ENCODE results near the gene SPPL3. TPM values are rescaled to one million over a fixed set of nuclear protein-coding genes. Genes with fewer than 3 reads are reported as not detected.

The SPPL3 gene
- total RNA-seq, 1 experiment from 2014 or later: 39.7 TPM

GRCh38 chr12:120719496-120720233 is 184.5 kb downstream of the SPPL3 start:
- no peak for DNase-seq (ENCODE audit: low read depth, low spot score)
- POLR2A ChIA-PET: no interaction called here
- CTCF ChIA-PET: no interaction called here

GRCh38 chr12:120719072-120719471 is 185.1 kb downstream of the SPPL3 start:
- Histone ChIP-seq H3K36me3 (ENCODE audit: control insufficient read depth in 1 of 2, insufficient read depth in 2 of 2, low read length in 2 of 2) (peaks cover 50 to 54% of the 10 kb centered on the region in 2 experiments; a peak in 3 of 4 replicates), H3K9ac (ENCODE audit: low read length) (no peak overlapping the region), H3K9me2 (ENCODE audit: insufficient read depth) (no peaks in the 10 kb centered on the region), H2AFZ (ENCODE audit: low read depth, low read length, poor library complexity, severe bottlenecking) (no peak overlapping the region), H3K4me2 (ENCODE audit: low read length) (no peak overlapping the region), H3K79me2 (ENCODE audit: insufficient read depth, low read length) (no peaks in the 10 kb centered on the region), H3K27ac (ENCODE audit: low read depth, low read length) (no peak overlapping the region), H3K4me3 (replicated peaks in 1 of 2; ENCODE audit: low read depth in 1 of 2, low read length in 2 of 2) (no peak overlapping the region), H4K20me1 (ENCODE audit: insufficient read depth) (no peaks in the 10 kb centered on the region), H3K27me3 (ENCODE audit: insufficient read depth, low read length) (no peaks in the 10 kb centered on the region), H3K4me1 (ENCODE audit: control insufficient read depth in 1 of 2, insufficient read depth in 2 of 2, low read length in 2 of 2) (0 out of 4 replicates have a peak, but pooled peaks cover 0 to 5% of the 10 kb centered on the region in 2 experiments), H3K9me3 (ENCODE audit: control insufficient read depth in 1 of 2, insufficient read depth in 1 of 2, low read depth in 1 of 2, low read length in 2 of 2) (no peaks in the 10 kb centered on the region)
- DNase-seq (ENCODE audit: low read depth, low spot score): no peak
- ChIA-PET CTCF (no interaction called here), POLR2A (no interaction called here), RAD21 (ENCODE audit: low non-redundant PET in 1 of 2, low total read pairs in 2 of 2, uncharacterized antibody in 2 of 2, unreplicated experiment in 2 of 2) (no interaction called here)
- no peak for ATAC-seq
- BruUV-seq (replicated peaks): no TSS peak
- intact Hi-C loops (cut with micrococcal nuclease): loop anchor here (10.0 kb wide), 1 partner anchor 384 kb away; no protein-coding TSS in a partner anchor
- TF ChIP-seq EGR1 (IDR thresholded peaks at IDR 0.05; ENCODE audit: low read depth): no peak
- TF ChIP-seq ZFX (IDR thresholded peaks at IDR 0.05): no peak
- no peak for TF ChIP-seq EZH2 (IDR thresholded peaks at IDR 0.05)
- no peak for TF ChIP-seq RAD21 (IDR thresholded peaks at IDR 0.05; ENCODE audit: low read depth)
- TF ChIP-seq ZNF274 (IDR thresholded peaks at IDR 0.05; ENCODE audit: low read depth, low read length): no peak
- no peak for TF ChIP-seq ATF3 (IDR thresholded peaks at IDR 0.05)
- no peak for TF ChIP-seq JUND (IDR thresholded peaks at IDR 0.05)
- TF ChIP-seq, protein P1, sequence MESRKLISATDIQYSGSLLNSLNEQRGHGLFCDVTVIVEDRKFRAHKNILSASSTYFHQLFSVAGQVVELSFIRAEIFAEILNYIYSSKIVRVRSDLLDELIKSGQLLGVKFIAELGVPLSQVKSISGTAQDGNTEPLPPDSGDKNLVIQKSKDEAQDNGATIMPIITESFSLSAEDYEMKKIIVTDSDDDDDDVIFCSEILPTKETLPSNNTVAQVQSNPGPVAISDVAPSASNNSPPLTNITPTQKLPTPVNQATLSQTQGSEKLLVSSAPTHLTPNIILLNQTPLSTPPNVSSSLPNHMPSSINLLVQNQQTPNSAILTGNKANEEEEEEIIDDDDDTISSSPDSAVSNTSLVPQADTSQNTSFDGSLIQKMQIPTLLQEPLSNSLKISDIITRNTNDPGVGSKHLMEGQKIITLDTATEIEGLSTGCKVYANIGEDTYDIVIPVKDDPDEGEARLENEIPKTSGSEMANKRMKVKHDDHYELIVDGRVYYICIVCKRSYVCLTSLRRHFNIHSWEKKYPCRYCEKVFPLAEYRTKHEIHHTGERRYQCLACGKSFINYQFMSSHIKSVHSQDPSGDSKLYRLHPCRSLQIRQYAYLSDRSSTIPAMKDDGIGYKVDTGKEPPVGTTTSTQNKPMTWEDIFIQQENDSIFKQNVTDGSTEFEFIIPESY (IDR thresholded peaks at IDR 0.05; ENCODE audit: extremely low read depth, insufficient replicate concordance, low read length): no peak
- TF ChIP-seq CTCF (IDR thresholded peaks at IDR 0.05 in 2 of 3, conservative IDR thresholded peaks at IDR 0.05 in 1 of 3; ENCODE audit: borderline replicate concordance in 1 of 3, insufficient read depth in 1 of 3, low read depth in 2 of 3, low read length in 2 of 3): no peak
- TF ChIP-seq FOSL1 (IDR thresholded peaks at IDR 0.05; ENCODE audit: low read depth): no peak
- TF ChIP-seq SRF (IDR thresholded peaks at IDR 0.05; ENCODE audit: low read depth): no peak

More at GRCh38 chr12:120719496-120720233, 184.5 kb downstream of the SPPL3 start:
- intact Hi-C loops (cut with micrococcal nuclease): loop anchor here (10.0 kb wide), 1 partner anchor 385 kb away; no protein-coding TSS in a partner anchor
- RAD21 ChIA-PET (ENCODE audit: low non-redundant PET in 1 of 2, low total read pairs in 2 of 2, uncharacterized antibody in 2 of 2, unreplicated experiment in 2 of 2): no interaction called here
- Histone ChIP-seq H3K27ac (ENCODE audit: low read depth, low read length) (no peak overlapping the region), H3K4me3 (replicated peaks in 1 of 2; ENCODE audit: low read depth in 1 of 2, low read length in 2 of 2) (no peak overlapping the region), H4K20me1 (ENCODE audit: insufficient read depth) (no peaks in the 10 kb centered on the region), H3K27me3 (ENCODE audit: insufficient read depth, low read length) (no peaks in the 10 kb centered on the region), H3K9me2 (ENCODE audit: insufficient read depth) (no peaks in the 10 kb centered on the region), H3K4me1 (ENCODE audit: control insufficient read depth in 1 of 2, insufficient read depth in 2 of 2, low read length in 2 of 2) (peaks cover 0 to 7% of the 10 kb centered on the region in 2 experiments; a peak in 1 of 4 replicates), H2AFZ (ENCODE audit: low read depth, low read length, poor library complexity, severe bottlenecking) (no peak overlapping the region), H3K9ac (ENCODE audit: low read length) (no peak overlapping the region), H3K9me3 (ENCODE audit: control insufficient read depth in 1 of 2, insufficient read depth in 1 of 2, low read depth in 1 of 2, low read length in 2 of 2) (no peaks in the 10 kb centered on the region), H3K79me2 (ENCODE audit: insufficient read depth, low read length) (no peaks in the 10 kb centered on the region), H3K36me3 (ENCODE audit: control insufficient read depth in 1 of 2, insufficient read depth in 2 of 2, low read length in 2 of 2) (peaks cover 47 to 54% of the 10 kb centered on the region in 2 experiments; a peak in 3 of 4 replicates), H3K4me2 (ENCODE audit: low read length) (no peak overlapping the region)
- no TSS peak for BruUV-seq (replicated peaks)
- no peak for TF ChIP-seq SRF (IDR thresholded peaks at IDR 0.05; ENCODE audit: low read depth)
- TF ChIP-seq CBX3 (IDR thresholded peaks at IDR 0.05; ENCODE audit: low read depth): no peak
- no peak for TF ChIP-seq ATF3 (IDR thresholded peaks at IDR 0.05)
- TF ChIP-seq CEBPB (IDR thresholded peaks at IDR 0.05; ENCODE audit: low read depth): no peak
- TF ChIP-seq ZFX (IDR thresholded peaks at IDR 0.05): no peak
- no peak for TF ChIP-seq SIN3A (IDR thresholded peaks at IDR 0.05; ENCODE audit: low read depth)
- TF ChIP-seq TCF7L2 (IDR thresholded peaks at IDR 0.05; ENCODE audit: borderline replicate concordance, extremely low read depth, insufficient read depth, insufficient read length): no peak
- TF ChIP-seq POLR2A (IDR thresholded peaks at IDR 0.05; ENCODE audit: borderline replicate concordance, extremely low read depth, insufficient read depth, insufficient read length): no peak
- no peak for TF ChIP-seq YY1 (IDR thresholded peaks at IDR 0.05; ENCODE audit: extremely low read depth, insufficient replicate concordance, low read depth, low read length)
- no peak for TF ChIP-seq FOSL1 (IDR thresholded peaks at IDR 0.05; ENCODE audit: low read depth)
- ATAC-seq: no peak

Data from HCT116 (cell line).